ENCODE measurements around the gene HIPK2.

DNA sequence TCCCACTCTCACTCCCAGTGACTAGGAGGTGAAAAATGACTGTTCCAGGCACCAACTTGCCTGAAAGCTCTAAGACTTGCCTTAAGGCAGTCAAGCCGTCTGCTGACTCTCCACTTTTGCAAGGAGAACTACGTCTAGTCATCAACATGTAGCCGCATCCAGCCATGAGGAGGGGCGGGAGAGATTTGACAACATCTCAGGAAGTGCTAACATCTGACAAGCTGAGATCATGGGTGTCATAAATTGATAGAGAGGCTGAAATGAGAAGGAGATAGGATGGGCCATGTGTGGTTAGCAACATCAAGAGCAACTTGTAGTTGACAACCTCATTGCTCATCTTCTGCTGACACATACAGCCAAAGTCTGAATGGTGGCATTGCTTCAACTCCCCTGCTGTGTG lies 42.3 kb upstream of the HIPK2 start:
- TF ChIP-seq, protein P1, sequence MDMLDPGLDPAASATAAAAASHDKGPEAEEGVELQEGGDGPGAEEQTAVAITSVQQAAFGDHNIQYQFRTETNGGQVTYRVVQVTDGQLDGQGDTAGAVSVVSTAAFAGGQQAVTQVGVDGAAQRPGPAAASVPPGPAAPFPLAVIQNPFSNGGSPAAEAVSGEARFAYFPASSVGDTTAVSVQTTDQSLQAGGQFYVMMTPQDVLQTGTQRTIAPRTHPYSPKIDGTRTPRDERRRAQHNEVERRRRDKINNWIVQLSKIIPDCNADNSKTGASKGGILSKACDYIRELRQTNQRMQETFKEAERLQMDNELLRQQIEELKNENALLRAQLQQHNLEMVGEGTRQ (IDR thresholded peaks at IDR 0.05; ENCODE audit: borderline replicate concordance, low read depth, low read length), result no peak
- TF ChIP-seq CBFB (IDR thresholded peaks at IDR 0.05; ENCODE audit: low read depth) (no peak), YY1 (IDR thresholded peaks at IDR 0.05; ENCODE audit: low read depth, low read length) (no peak), POLR2A (IDR thresholded peaks at IDR 0.05; ENCODE audit: low read depth, low read length) (no peak), NBN (IDR thresholded peaks at IDR 0.05) (no peak)

All from GM12878 (cell line).